Measurements from ENCODE around the gene ZNF391.
"Not testable (repeated sequence)": the region's sequence is repeated elsewhere in the genome, so short reads cannot be mapped to it uniquely, and the experiment has no call there.

The ZNF391 gene

GRCh38 chr6:27424851-27425250 is 36.3 kb downstream of the ZNF391 start:
- not testable (repeated sequence) for H3K27ac ChIP-seq (ENCODE audit: low read length); H3K9ac ChIP-seq (ENCODE audit: low read depth, low read length); H3K4me1 ChIP-seq (ENCODE audit: insufficient read depth, low read length); H3K27me3 ChIP-seq (ENCODE audit: insufficient read depth, low read length); H3K4me3 ChIP-seq (ENCODE audit: low read length); H3K36me3 ChIP-seq (ENCODE audit: insufficient read depth, low read depth, low read length); H3K9me3 ChIP-seq (ENCODE audit: insufficient read depth, low read depth, low read length)

- Histone ChIP-seq H3K36me3 (ENCODE audit: insufficient read depth, low read depth, low read length) (no peaks in the 10 kb centered on the region), H3K9me3 (ENCODE audit: insufficient read depth, low read depth, low read length) (peaks cover 4% of the 10 kb centered on the region; the same call in 1 of the 2 replicates), H3K4me3 (ENCODE audit: low read length) (no peak overlapping the region), H3K27me3 (ENCODE audit: insufficient read depth, low read length) (no peaks in the 10 kb centered on the region), H3K4me1 (ENCODE audit: insufficient read depth, low read length) (no peaks in the 10 kb centered on the region), H3K9ac (ENCODE audit: low read depth, low read length) (no peak overlapping the region), H3K27ac (ENCODE audit: low read length) (no peak overlapping the region)
These were observed 37.6 kb downstream of the ZNF391 start for GRCh38 chr6:27426045-27426620.

- Histone ChIP-seq H3K36me3 (ENCODE audit: insufficient read depth, low read depth, low read length) (no peaks in the 10 kb centered on the region), H3K27me3 (ENCODE audit: insufficient read depth, low read length) (no peaks in the 10 kb centered on the region), H3K4me1 (ENCODE audit: insufficient read depth, low read length) (no peaks in the 10 kb centered on the region), H3K9ac (ENCODE audit: low read depth, low read length) (no peak overlapping the region), H3K27ac (ENCODE audit: low read length) (no peak overlapping the region), H3K9me3 (ENCODE audit: insufficient read depth, low read depth, low read length) (peaks cover 13% of the 10 kb centered on the region; the same call in 1 of the 2 replicates), H3K4me3 (ENCODE audit: low read length) (no peak overlapping the region)
These were observed 39.9 kb downstream of the ZNF391 start for GRCh38 chr6:27428502-27428901.

- Histone ChIP-seq H3K9me3 (ENCODE audit: insufficient read depth, low read depth, low read length) (peaks cover 18% of the 10 kb centered on the region; the same call in 1 of the 2 replicates), H3K27ac (ENCODE audit: low read length) (no peak overlapping the region), H3K36me3 (ENCODE audit: insufficient read depth, low read depth, low read length) (no peaks in the 10 kb centered on the region), H3K27me3 (ENCODE audit: insufficient read depth, low read length) (no peaks in the 10 kb centered on the region), H3K4me1 (ENCODE audit: insufficient read depth, low read length) (no peaks in the 10 kb centered on the region), H3K9ac (ENCODE audit: low read depth, low read length) (no peak overlapping the region), H3K4me3 (ENCODE audit: low read length) (no peak overlapping the region)
These were observed 40.4 kb downstream of the ZNF391 start for GRCh38 chr6:27428966-27429365.

GRCh38 chr6:27433714-27434113 is 45.2 kb downstream of the ZNF391 start:
- Histone ChIP-seq H3K9me3 (ENCODE audit: insufficient read depth, low read depth, low read length) (peaks cover 29% of the 10 kb centered on the region; the same call in 1 of the 2 replicates), H3K4me1 (ENCODE audit: insufficient read depth, low read length) (no peaks in the 10 kb centered on the region), H3K4me3 (ENCODE audit: low read length) (no peak overlapping the region), H3K36me3 (ENCODE audit: insufficient read depth, low read depth, low read length) (no peaks in the 10 kb centered on the region), H3K27me3 (ENCODE audit: insufficient read depth, low read length) (no peaks in the 10 kb centered on the region), H3K27ac (ENCODE audit: low read length) (no peak overlapping the region), H3K9ac (ENCODE audit: low read depth, low read length) (no peak overlapping the region)

- Histone ChIP-seq H3K27me3 (ENCODE audit: insufficient read depth, low read length) (no peaks in the 10 kb centered on the region), H3K4me1 (ENCODE audit: insufficient read depth, low read length) (no peaks in the 10 kb centered on the region), H3K36me3 (ENCODE audit: insufficient read depth, low read depth, low read length) (no peaks in the 10 kb centered on the region), H3K9me3 (ENCODE audit: insufficient read depth, low read depth, low read length) (peaks cover 20% of the 10 kb centered on the region), H3K9ac (ENCODE audit: low read depth, low read length) (no peak overlapping the region), H3K4me3 (ENCODE audit: low read length) (no peak overlapping the region), H3K27ac (ENCODE audit: low read length) (no peak overlapping the region)
These were observed 50.8 kb downstream of the ZNF391 start for GRCh38 chr6:27439371-27439770.

- Histone ChIP-seq H3K9me3 (ENCODE audit: insufficient read depth, low read depth, low read length) (peaks cover 17% of the 10 kb centered on the region), H3K27ac (ENCODE audit: low read length) (no peak overlapping the region), H3K4me3 (ENCODE audit: low read length) (no peak overlapping the region), H3K27me3 (ENCODE audit: insufficient read depth, low read length) (no peaks in the 10 kb centered on the region), H3K36me3 (ENCODE audit: insufficient read depth, low read depth, low read length) (no peaks in the 10 kb centered on the region), H3K9ac (ENCODE audit: low read depth, low read length) (no peak overlapping the region), H3K4me1 (ENCODE audit: insufficient read depth, low read length) (no peaks in the 10 kb centered on the region)
These were observed 52.4 kb downstream of the ZNF391 start for GRCh38 chr6:27441001-27441400.

GRCh38 chr6:27442932-27443331 is 54.4 kb downstream of the ZNF391 start:
- H3K27ac ChIP-seq (ENCODE audit: low read length), result no peak overlapping the region
- no peaks in the 10 kb centered on the region for H3K27me3 ChIP-seq (ENCODE audit: insufficient read depth, low read length)
- no peak overlapping the region for H3K9ac ChIP-seq (ENCODE audit: low read depth, low read length)
- H3K4me3 ChIP-seq (ENCODE audit: low read length), result no peak overlapping the region
- H3K9me3 ChIP-seq (ENCODE audit: insufficient read depth, low read depth, low read length), result peaks cover 32% of the 10 kb centered on the region
- H3K36me3 ChIP-seq (ENCODE audit: insufficient read depth, low read depth, low read length), result no peaks in the 10 kb centered on the region
- H3K4me1 ChIP-seq (ENCODE audit: insufficient read depth, low read length), result no peaks in the 10 kb centered on the region

- H3K9me3 ChIP-seq (ENCODE audit: insufficient read depth, low read depth, low read length), result peaks cover 75% of the 10 kb centered on the region
These were observed 59.9 kb downstream of the ZNF391 start for GRCh38 chr6:27448456-27448855.

GRCh38 chr6:27451660-27452390 is 63.3 kb downstream of the ZNF391 start:
- no peaks in the 10 kb centered on the region for H3K4me1 ChIP-seq (ENCODE audit: insufficient read depth, low read length)
- no peak overlapping the region for H3K9ac ChIP-seq (ENCODE audit: low read depth, low read length)
- H3K27ac ChIP-seq (ENCODE audit: low read length), result no peak overlapping the region
- H3K9me3 ChIP-seq (ENCODE audit: insufficient read depth, low read depth, low read length), result peaks cover 96% of the 10 kb centered on the region
- peaks cover 72% of the 10 kb centered on the region for H3K36me3 ChIP-seq (ENCODE audit: insufficient read depth, low read depth, low read length)
- H3K27me3 ChIP-seq (ENCODE audit: insufficient read depth, low read length), result no peaks in the 10 kb centered on the region
- H3K4me3 ChIP-seq (ENCODE audit: low read length), result peak overlapping the region; percentile 14; the same call in 1 of the 2 replicates

More at GRCh38 chr6:27448456-27448855, 59.9 kb downstream of the ZNF391 start:
- H3K4me1 ChIP-seq (ENCODE audit: insufficient read depth, low read length), result no peaks in the 10 kb centered on the region
- H3K27ac ChIP-seq (ENCODE audit: low read length), result no peak overlapping the region
- peaks cover 38% of the 10 kb centered on the region for H3K36me3 ChIP-seq (ENCODE audit: insufficient read depth, low read depth, low read length)
- H3K27me3 ChIP-seq (ENCODE audit: insufficient read depth, low read length), result no peaks in the 10 kb centered on the region
- no peak overlapping the region for H3K4me3 ChIP-seq (ENCODE audit: low read length)
- no peak overlapping the region for H3K9ac ChIP-seq (ENCODE audit: low read depth, low read length)

- Histone ChIP-seq H3K4me1 (ENCODE audit: insufficient read depth, low read length) (no peaks in the 10 kb centered on the region), H3K9ac (ENCODE audit: low read depth, low read length) (no peak overlapping the region), H3K36me3 (ENCODE audit: insufficient read depth, low read depth, low read length) (peaks cover 79% of the 10 kb centered on the region), H3K4me3 (ENCODE audit: low read length) (no peak overlapping the region), H3K27me3 (ENCODE audit: insufficient read depth, low read length) (no peaks in the 10 kb centered on the region), H3K27ac (ENCODE audit: low read length) (no peak overlapping the region), H3K9me3 (ENCODE audit: insufficient read depth, low read depth, low read length) (peaks cover 98% of the 10 kb centered on the region)
These were observed 63.9 kb downstream of the ZNF391 start for GRCh38 chr6:27452496-27452897.

Measured in iPS-20b (cell line).